SU-DHL-6 (cell line): ENCODE measurements around the gene TRH.

ENCODE experiments used
- H2AFZ ChIP-seq: fragments of 200-600 bp; sonication (generic); 2 replicates; pipeline ENCODE4 v1.6.1; 2014; ENCODE audit warnings: low read depth, mild to moderate bottlenecking, moderate library complexity, mixed read lengths, antibody characterized with exemption, low read length; ENCODE audit not compliant: severe bottlenecking
- H3F3A ChIP-seq: fragments of 200-600 bp; shearing (Covaris generic); 2 replicates; pipeline ENCODE4 v1.6.0; 2016; ENCODE audit warnings: antibody characterized with exemption, mild to moderate bottlenecking; ENCODE audit not compliant: insufficient read depth
- H3K27ac ChIP-seq: fragments of 200-600 bp; sonication (generic); 2 replicates; pipeline ENCODE4 v1.5.1; 2016; ENCODE audit warnings: low read depth, mild to moderate bottlenecking, low read length, moderate library complexity, mixed read lengths
- H3K27me3 ChIP-seq: fragments of 200-600 bp; sonication (generic), shearing (Covaris generic); 2 replicates; pipeline ENCODE4 v1.6.0; 2014; ENCODE audit warnings: mild to moderate bottlenecking, low read length
- H3K36me3 ChIP-seq: fragments of 200-600 bp; sonication (generic); 2 replicates; pipeline ENCODE4 v1.6.1; 2014; ENCODE audit warnings: mild to moderate bottlenecking, low read length, mixed read lengths
- H3K4me2 ChIP-seq: fragments of 300-600, 200-600 bp; shearing (Covaris generic), sonication (generic); 2 replicates; pipeline ENCODE4 v1.6.0; 2014; ENCODE audit warnings: low read length, low read depth, mild to moderate bottlenecking; ENCODE audit not compliant: poor library complexity, severe bottlenecking
- H3K4me3 ChIP-seq: fragments of 200-600 bp; sonication (generic); 2 replicates; pipeline ENCODE4 v1.5.1; 2014; ENCODE audit warnings: antibody characterized with exemption, low read length, mild to moderate bottlenecking, mixed read lengths; ENCODE audit not compliant: insufficient read depth, poor library complexity, severe bottlenecking
- H3K79me2 ChIP-seq: fragments of 200-600 bp; sonication (generic); 2 replicates; pipeline ENCODE4 v1.6.1; 2014; ENCODE audit warnings: mild to moderate bottlenecking, low read length, moderate library complexity; ENCODE audit not compliant: insufficient read depth
- H3K9ac ChIP-seq: fragments of 200-600 bp; sonication (generic); 2 replicates; pipeline ENCODE4 v1.7.0; 2014; ENCODE audit warnings: mild to moderate bottlenecking, low read length
- H3K9me2 ChIP-seq: fragments of 200-600 bp; sonication (generic); replicated peaks from 2 replicates; pipeline ENCODE4 v1.6.1; 2014; ENCODE audit warnings: low read length; ENCODE audit not compliant: insufficient read depth
- H3K9me3 ChIP-seq: fragments of 200-600 bp; sonication (generic); 2 replicates; pipeline ENCODE4 v1.6.1; 2014; ENCODE audit warnings: low read length, mixed read lengths; ENCODE audit not compliant: insufficient read depth
- H4K20me1 ChIP-seq: fragments of 200-600 bp; sonication (generic); 2 replicates; pipeline ENCODE4 v1.6.1; 2014; ENCODE audit warnings: low read depth, mild to moderate bottlenecking, antibody characterized with exemption, low read length, moderate library complexity, mixed read lengths
- EZH2phosphoT487 ChIP-seq: fragments of 200-600 bp; sonication (generic), shearing (Covaris generic); conservative IDR thresholded peaks from 2 replicates; pipeline ENCODE4 v1.6.1; 2018; ENCODE audit warnings: mild to moderate bottlenecking, antibody characterized with exemption, low read length, moderate library complexity, mixed read lengths
- TF ChIP-seq, protein P1 (sequence below): fragments of 200-600 bp; sonication (generic); IDR thresholded peaks from one replicate; pipeline ENCODE4 v1.5.1; 2017; ENCODE audit warnings: antibody characterized with exemption, mild to moderate bottlenecking, low read length, moderate library complexity; ENCODE audit not compliant: insufficient read depth, poor library complexity, severe bottlenecking

The TRH gene

GRCh38 chr3:129983561-129983960, 9.0 kb downstream of the TRH start:
- H3F3A ChIP-seq = no peaks in the 10 kb centered on the region
- H3K9ac ChIP-seq = no peak overlapping the region
- no peaks in the 10 kb centered on the region for H3K9me2 ChIP-seq
- no peak overlapping the region for H2AFZ ChIP-seq
- H3K36me3 ChIP-seq = no peaks in the 10 kb centered on the region
- H3K4me2 ChIP-seq = no peak overlapping the region
- no peaks in the 10 kb centered on the region for H4K20me1 ChIP-seq
- no peaks in the 10 kb centered on the region for H3K9me3 ChIP-seq
- no peak for TF ChIP-seq EZH2phosphoT487
- TF ChIP-seq, protein P1, sequence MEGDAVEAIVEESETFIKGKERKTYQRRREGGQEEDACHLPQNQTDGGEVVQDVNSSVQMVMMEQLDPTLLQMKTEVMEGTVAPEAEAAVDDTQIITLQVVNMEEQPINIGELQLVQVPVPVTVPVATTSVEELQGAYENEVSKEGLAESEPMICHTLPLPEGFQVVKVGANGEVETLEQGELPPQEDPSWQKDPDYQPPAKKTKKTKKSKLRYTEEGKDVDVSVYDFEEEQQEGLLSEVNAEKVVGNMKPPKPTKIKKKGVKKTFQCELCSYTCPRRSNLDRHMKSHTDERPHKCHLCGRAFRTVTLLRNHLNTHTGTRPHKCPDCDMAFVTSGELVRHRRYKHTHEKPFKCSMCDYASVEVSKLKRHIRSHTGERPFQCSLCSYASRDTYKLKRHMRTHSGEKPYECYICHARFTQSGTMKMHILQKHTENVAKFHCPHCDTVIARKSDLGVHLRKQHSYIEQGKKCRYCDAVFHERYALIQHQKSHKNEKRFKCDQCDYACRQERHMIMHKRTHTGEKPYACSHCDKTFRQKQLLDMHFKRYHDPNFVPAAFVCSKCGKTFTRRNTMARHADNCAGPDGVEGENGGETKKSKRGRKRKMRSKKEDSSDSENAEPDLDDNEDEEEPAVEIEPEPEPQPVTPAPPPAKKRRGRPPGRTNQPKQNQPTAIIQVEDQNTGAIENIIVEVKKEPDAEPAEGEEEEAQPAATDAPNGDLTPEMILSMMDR = no peak
- H3K27me3 ChIP-seq = no peaks in the 10 kb centered on the region
- no peak overlapping the region for H3K27ac ChIP-seq
- no peaks in the 10 kb centered on the region for H3K79me2 ChIP-seq
- no peak overlapping the region for H3K4me3 ChIP-seq

- H3K4me3 ChIP-seq = no peak overlapping the region
- H3K9me3 ChIP-seq = no peaks in the 10 kb centered on the region
- no peak overlapping the region for H3K4me2 ChIP-seq
- H3F3A ChIP-seq = no peaks in the 10 kb centered on the region
- H3K9ac ChIP-seq = no peak overlapping the region
- no peaks in the 10 kb centered on the region for H4K20me1 ChIP-seq
- no peaks in the 10 kb centered on the region for H3K9me2 ChIP-seq
- TF ChIP-seq, protein P1 = no peak
- no peak for TF ChIP-seq EZH2phosphoT487
- no peak overlapping the region for H2AFZ ChIP-seq
- H3K27me3 ChIP-seq = no peaks in the 10 kb centered on the region
- no peak overlapping the region for H3K27ac ChIP-seq
- H3K79me2 ChIP-seq = no peaks in the 10 kb centered on the region
- H3K36me3 ChIP-seq = no peaks in the 10 kb centered on the region
Measured at GRCh38 chr3:129984125-129984524, 9.6 kb downstream of the TRH start.

DNA sequence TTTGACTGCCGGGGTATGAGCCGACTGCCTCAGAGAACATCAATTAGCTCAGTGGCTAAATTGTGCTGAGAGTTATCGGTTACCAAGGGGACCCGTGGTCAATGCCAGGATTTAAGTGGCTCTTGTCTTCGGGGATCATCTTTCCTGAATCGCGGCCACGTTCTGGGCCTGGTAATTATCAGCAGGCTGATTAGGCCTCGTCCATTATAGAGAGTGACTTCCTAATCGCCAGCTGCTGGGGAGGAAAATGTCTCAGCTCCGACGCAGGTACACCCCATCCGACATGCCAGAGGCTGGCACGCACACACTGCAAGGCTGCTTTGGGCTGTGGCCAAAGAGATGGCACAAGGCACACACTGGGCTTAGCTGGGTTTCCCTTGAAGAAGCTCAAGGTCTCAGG, 10.6 kb downstream of the TRH start:
- no peak for TF ChIP-seq EZH2phosphoT487
- TF ChIP-seq, protein P1 = no peak
- H3K27me3 ChIP-seq = no peaks in the 10 kb centered on the region
- no peaks in the 10 kb centered on the region for H3K9me2 ChIP-seq
- no peak overlapping the region for H3K27ac ChIP-seq
- H2AFZ ChIP-seq = no peak overlapping the region
- no peaks in the 10 kb centered on the region for H4K20me1 ChIP-seq
- no peak overlapping the region for H3K9ac ChIP-seq
- H3K4me3 ChIP-seq = no peak overlapping the region
- no peak overlapping the region for H3K4me2 ChIP-seq
- H3K36me3 ChIP-seq = no peaks in the 10 kb centered on the region
- no peaks in the 10 kb centered on the region for H3K9me3 ChIP-seq
- no peaks in the 10 kb centered on the region for H3F3A ChIP-seq
- H3K79me2 ChIP-seq = no peaks in the 10 kb centered on the region
